Stimulated activated CD4-positive, alpha-beta T cell treated with anti-CD3 and anti-CD28 coated beads, Interleukin-1b, Interleukin-23, amount 100 ng/mL, for 4 hours (primary cell): ENCODE results near the gene CACNA1F.

Source experiments
- DNase-seq, 2 donors: peaks; one replicate each; pipeline ENCODE4 v3.0.0-alpha.2; 2020; ENCODE audit warnings: low read depth in 2 of 2

CACNA1F gene

DNA sequence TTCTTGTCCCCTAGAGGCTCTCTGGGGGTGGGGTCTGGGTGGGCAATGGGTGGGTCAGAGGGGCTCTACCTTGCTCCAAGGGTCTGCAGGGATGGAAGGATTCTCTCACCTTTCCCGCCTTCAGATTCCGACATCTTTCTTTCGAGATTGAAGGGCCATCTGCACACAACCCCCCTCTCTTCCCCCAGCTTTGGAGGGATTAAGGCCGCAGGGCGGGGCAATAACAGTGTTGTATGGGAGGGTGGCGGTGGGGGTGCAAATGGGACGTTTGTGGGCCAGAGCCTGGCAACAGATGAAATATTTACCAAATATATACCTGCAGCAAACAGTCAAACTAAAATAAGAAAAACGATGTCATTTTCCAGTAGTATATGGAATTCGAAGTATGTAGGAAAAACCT, at the start of gene CACNA1F:
CACNA1F (minus strand) TSS at position 165 of the 400 bp plus-strand sequence; CDS start at position 134, 31 bp downstream.
- DNase-seq, result no peak

DNA sequence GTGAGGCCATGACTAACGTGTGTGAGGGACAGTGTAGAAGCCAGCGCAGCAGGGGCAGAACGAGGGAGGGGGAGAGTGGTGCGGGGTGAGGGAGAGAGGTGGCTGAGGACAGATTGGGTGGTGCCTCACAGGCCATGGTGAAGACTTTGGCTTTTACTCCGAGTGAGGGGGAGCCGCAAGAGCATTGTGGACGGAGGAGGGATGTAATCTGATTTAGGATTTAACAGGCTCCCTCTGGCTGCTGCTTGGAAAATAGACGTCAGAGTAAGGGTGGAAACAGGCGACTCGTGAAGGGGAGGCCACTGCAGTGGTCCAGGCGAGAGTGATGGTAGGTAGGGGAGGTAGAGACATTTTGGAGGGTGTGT, 49.5 kb upstream of the CACNA1F start:
- DNase-seq, result no peak

DNA sequence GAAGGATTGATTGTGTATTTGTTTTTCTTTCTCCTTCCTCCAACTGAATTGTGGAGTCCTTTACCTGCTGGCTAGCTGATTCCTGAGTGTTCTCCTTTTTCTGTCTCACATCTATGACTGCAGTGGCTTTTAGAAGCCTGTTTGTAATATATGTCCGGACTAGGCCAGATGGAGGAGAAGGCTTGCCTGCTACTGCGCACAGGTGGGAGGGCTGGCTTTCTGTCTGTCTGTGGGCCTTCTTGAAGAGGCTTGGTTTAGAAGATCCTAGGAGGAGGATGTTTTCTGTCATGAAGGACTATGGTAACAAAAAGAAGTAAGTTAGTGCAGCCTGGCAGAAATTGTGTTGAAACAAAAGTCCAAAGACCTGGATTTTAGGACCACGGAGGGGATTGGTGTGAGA, 44.9 kb upstream of the CACNA1F start:
- no peak for DNase-seq

DNA sequence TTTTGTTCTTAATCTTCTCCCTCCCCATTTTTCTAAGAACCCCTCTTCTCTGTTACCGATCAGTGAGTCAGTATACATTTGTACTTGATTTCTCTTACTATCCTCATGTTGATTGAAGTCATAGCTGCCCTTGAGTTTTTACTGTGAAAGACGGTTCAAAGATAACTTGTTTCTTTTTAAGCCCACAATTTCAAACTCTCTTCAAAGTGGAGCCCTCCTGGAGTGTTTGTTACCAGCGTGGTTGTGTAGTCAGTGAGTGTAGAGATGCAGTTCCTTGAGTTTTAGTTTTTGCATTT, 44.3 kb upstream of the CACNA1F start:
- no peak for DNase-seq

DNA sequence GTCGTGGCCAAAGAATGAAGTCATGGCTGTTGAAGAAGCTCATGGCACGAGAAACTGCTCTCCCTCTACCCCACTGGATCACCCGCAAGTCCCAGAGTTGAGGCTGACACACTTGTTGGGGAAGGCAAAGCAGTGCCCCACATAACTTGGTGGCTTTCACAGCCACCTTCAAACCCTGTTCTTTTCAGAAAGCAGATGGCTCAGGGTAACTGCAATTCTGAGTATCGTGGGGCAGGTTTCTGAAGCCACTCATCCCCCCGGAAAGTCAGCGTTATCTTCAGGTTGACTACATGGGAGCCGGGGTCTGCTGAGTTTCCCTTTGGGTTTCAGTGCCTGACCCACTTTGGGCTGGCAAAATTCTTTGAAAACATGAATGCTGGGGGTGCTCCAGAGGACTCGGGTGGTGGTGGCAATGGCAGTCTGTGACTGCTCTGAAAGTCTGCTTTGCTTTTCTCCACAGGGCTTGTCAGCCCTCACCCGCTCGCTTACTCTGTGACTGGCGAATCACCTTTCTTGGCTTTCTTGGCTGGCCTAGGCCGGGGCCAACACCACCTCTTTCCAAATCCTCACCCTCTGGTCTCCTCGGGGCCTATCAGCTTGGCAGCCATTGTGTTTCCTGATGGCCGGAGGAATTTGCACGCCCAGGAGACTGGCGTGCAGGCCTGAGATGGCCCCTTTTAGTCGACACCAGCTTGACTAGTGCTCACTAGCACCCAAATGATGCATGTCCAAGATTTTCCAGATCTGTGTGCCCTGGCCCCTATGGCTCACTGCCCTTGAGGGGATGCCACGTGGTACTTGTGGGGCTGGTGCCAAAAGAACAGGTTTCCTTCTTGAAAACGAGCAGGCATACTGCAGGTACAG, 43.8 kb upstream of the CACNA1F start:
- DNase-seq, result no peak

DNA sequence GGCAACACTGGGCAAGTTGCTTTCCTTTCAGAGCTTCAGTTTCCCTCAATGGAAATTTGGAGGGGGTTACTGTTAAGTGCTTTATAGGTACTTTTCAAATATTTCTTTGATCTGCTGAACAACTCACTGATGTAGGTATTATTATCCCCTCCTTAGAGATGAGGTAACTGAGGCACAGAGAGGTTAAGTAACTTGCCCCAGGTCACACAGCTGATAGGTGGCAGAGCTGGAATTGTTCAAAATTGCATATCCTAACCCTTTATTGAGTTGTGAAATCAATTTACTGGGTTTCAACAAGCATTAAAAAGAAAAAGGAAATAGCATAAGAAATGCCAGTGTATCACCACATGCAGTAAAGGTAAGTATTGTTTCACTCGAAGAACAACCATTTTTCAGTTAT, 43.1 kb upstream of the CACNA1F start:
- DNase-seq, result no peak

DNA sequence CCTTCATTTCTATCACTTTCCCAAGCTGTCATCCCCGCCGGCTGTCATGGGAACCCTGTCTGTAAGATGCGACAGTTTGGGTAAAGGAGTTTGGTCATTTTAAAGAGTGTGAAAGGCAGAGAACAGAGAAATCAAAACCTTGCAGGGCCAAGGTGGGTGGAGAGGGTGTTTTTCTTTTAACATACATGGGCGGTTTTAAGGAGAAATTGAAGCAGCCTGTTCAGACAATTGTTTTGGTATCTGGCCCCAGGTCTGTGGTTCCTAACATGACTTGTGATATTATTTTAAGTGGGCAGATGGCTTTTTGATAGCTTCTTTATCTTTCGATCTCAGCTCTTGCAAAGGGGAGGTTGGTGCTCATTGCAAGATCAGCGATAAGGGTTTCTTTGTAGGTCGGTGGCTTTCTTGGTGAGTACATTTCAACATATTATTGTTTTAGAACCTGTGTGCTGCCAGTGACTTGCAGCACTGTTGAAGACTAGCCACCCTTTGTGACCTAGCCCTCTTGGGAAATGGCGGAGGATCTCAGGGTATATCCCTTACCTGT, 40.1 kb upstream of the CACNA1F start:
- DNase-seq, result no peak

DNA sequence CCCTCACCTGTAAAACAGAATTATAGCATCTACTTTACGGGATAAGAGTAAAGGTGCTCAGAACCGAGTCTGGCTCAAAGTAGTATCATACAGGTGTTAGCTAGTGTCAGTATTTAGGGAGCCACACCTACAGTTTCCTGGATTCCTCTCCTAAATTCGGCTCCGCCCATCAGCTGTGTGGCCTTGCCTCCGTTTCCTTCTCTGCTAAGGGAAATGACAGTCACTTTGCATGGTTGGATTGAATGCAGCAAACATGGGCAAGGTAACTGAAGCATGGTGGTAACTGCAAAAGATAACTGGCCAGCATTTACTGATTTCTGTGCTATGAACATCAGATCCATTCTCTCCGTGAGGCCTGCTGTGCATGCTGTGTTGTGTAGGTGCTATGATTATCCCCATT, 39.3 kb upstream of the CACNA1F start:
- DNase-seq, result no peak

DNA sequence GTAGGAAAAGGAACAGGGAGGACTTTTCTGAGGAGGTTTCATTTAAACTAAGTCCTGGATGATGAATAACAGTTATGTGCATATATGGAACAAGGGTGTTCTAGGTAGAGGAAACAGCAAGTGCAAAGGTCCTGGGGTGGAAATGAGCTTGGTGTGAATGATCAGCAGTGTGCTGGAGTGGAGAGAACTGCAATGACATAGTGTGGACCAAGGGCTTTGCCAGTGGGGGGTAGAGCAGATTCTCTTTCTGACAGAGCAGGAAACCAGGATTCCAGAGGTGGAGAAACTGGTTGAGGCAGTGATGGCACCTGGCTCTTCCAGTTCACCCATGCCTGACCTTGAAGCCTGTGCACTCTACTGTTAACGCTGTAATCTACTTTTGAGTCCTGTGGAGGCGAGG, 38.2 kb upstream of the CACNA1F start:
- no peak for DNase-seq

DNA sequence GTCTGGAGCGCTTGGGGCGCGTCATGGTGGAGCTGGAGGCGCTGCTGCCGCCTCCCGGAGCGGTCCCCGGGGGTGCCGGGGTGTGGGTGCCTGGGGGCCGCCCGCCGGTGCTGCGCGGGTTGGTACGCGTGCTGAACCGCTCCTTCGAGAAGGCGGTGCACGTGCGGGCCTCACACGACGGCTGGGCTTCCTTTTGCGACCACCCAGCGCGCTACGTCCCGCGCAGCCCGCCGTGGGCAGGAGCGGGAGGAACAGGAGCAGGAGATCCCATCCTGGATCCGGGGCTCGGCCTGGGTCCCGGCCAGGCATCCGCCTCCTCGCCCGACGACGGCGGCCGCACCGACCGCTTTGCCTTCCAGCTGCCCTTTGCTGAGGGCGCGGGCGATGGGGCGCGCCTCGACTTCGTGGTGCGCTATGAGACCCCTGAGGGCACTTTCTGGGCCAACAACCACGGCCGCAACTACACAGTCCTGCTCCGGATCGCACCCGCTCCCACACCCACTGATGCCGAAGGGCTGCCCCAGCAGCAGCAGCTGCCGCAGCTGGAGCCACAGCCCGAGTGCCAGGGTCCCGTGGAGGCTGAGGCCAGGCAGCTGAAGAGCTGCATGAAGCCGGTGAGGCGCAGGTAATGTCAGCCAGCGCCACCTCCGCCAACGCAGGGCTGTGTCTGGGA, 37.2 kb upstream of the CACNA1F start:
- DNase-seq, result no peak

DNA sequence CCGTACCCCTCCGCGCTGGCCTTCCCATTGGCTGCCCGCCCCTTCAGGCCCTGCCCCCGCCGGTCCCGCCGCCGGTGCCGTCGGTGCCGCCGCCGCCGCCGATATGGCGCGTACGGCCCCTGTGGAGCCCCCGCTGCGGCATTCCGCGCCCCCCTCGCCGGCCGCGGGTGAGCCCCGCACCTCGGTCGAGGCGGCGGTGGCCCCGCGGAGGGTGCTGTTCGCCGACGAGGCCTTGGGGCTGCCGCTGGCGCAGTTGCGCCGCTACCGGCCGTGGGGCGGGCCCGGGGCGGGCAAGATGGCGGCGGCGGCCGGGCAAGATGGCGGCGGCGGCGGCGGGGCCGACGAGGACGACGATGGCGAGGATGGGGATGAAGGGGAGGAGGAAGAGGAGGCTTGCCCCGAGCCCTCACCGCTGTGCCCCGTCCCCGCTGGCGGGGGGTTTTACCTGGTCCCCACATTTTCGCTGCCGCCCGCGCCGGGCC, 36.7 kb upstream of the CACNA1F start, which contains the start of gene PPP1R3F:
PPP1R3F (plus strand) TSS at position 27 of the 482 bp plus-strand sequence; CDS start at position 104, 77 bp downstream.
- peak in 1 of 2 donors; percentile 29 for DNase-seq

DNA sequence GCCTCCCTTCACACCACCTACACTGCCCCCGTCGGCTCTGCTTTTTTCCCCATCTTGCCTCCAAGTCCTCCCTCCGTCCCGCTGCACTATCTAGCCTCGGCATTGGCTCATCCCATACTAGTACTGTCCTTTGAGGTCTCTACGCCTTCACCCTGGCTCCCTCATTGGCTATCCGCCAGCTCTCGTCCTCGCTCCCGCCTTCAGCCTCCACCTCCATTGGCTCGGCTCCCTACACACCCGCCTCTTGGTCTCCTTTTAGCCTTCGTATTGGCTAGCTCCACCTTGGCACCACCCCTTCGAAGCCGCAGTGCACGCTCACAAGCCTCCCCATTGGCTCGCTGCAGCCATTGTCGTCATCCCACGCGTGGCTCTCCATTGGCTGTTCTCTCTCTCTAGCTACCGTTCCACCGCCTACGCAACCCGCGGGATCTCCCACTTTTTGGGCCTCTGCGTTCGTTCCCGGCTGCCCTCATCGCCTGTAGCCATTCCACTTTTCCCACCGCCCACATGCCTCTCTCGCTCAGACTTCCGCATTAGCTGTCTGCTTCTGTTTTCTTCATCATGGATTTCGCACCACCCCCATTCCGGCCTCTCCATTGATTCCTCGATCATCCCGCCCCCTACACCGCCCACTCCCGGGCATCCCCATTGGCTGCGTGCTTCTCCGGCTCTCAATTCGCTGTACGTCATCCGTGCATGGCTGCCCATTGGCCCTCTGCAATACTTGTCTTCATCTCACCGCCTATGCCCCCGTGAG, 36.0 kb upstream of the CACNA1F start:
- DNase-seq, result peak; percentile 85 to 88

DNA sequence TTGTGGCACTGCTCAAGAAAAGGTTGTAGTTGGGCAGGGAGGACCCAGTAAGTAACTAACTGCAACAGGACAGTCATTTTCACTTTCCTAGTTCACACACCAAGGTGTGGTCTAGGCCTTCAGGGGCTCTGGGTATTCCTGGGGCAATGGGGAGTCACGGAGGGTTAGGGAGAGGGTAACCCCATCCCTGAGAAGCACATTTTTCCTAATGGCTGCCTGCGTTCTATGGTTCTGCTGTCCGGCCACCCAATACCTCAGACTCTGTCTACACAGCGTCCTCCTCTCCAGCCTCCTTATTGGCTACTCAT, 35.5 kb upstream of the CACNA1F start:
- no peak for DNase-seq

DNA sequence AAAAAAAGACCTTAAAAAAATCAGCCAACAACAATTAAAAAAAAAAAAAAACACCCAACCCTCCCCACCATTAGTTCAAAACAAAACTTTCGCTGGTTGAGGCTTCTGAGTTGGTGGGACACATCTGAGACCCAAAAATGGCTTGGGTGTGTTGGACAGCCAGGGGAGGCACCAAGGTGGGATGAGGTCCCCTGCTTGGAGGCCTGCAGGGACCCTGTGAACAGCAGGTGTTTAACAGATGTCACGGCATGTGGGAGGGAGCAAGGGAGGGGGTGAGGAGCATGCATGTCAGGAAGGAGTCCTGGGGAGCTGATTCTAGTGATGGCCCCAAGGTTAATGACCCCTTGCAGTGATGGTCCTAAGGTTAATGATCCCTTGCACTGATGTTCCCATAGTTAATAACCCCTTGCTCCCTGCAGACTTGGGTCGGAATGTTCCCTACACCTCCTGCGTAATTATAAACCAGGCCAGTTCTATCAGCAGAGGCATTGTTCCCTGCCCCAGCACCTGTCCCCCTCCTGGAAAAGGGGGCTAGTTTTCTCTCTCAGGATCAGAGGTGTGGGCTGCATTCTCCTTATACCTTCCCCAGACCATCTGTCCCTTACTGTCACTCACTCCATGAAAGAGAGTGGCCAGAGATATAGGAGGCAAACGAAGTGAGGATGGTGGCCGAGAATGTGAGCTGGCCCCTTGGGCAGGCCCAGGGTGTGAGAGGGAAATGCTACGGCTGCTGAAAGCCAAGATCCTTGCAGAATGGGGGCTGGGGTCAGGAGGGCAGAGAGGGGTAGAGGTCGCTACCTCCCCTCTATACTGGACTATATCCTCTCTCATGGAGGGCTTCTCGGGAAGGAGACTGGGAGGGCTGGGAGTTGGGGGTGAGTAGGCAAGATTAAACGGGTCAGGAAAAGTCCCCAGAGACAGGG, 33.6 kb upstream of the CACNA1F start:
- DNase-seq, result no peak

DNA sequence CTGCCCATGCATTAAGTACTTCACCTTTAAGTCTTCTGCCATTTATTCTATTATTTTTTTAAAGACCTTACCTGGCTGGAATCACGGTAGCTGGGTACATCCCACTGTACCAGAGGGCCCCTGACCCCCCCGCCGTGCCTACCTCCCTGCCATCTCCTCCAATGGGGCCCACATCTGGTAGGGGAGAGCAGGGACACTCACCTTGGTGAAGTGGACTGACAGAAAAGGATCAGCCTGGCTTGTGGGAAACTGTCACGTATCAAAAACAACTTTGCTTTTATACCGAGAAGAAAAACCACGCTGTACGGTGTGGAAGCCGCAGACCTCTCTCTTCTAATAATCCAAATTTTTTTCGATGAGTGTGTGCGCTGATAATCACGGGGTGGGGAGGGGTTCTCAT, 31.3 kb upstream of the CACNA1F start, which contains the start of gene FOXP3:
FOXP3 (minus strand) TSS at position 251 of the 400 bp plus-strand sequence. CDS start 6,205 bp downstream, outside the sequence.
- DNase-seq, result no peak

DNA sequence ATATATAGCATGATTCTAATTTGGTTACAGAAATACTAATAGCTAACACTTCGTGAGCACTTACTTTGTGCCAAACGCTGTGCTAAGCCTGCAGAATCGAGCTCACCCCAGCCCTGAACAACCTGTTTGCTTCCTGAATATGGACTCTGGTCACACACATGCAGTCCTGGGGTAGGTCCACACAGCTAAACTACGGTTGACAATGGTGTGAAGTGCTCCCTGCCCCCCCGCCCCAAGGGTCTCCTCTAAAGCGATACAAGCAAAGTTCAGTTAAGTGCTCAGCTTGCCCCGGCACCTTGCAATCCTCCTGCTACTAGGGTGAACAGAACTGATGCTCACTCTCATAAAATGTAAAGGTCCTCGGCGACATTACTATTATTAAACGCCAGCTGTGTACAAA, 30.5 kb upstream of the CACNA1F start:
- no peak for DNase-seq

DNA sequence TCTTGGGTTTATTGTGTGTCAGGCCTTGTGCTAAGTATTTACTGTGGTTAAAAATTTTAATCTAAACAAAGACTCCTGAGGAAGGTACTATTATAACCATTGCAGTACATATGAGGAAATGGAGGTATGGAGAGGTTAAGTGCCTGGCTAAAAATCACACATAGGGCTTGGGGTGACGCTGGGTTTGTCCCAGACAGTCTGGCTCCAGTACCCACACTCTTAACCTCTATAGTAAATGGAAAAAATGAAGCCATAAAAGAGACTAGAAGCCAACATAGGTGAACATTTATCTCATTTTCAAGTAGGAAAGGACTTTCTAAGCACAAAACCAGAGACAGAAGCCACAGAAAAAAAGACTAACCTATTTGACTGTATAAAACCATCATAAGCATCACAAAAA, 29.5 kb upstream of the CACNA1F start:
- DNase-seq, result no peak

DNA sequence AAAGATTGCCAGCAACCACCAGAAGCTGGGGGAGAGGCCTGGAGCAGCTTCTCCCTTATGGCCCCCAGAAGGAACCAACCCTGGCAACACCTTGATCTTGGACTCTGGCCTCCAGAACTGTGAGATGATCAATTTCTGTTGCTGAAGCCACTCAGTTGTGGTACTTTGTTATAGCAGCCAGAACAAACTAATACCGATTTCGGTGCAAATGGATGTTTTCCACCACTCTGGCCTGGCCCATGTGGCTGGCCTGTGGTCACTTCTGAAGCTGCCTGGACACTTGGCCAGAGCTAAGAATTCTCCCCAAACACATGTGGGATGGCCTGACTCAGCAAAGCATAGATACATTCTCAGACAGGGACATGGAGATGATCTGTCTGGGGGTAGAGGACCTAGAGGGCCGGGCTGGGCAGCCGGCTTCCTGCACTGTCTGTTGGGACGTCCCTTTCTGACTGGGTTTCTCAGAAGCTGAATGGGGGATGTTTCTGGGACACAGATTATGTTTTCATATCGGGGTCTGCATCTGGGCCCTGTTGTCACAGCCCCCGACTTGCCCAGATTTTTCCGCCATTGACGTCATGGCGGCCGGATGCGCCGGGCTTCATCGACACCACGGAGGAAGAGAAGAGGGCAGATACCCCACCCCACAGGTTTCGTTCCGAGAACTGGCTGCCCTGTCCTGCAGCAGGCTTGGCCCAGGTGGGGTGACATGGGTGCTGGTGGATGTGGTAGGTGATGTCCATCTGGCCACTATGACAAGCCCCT, 27.3 kb upstream of the CACNA1F start:
- no peak for DNase-seq

DNA sequence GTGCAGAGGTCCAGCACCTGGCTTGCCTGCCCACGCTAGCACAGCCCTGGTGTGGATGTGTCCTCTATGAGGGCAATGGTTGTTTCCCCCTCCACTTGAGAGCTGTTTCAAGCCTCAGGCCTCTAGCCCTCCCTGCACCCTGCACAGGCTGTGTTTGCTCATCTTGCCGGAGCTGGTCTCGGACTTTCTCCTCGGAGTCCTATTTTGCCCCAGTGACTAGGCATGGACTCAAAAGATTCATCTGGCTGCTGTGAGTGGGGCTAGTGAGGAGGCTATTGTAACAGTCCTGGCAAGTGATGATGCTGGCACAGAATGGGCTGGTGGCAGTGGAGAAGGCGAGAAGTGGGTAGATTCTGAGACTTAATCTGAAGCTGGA, 25.6 kb upstream of the CACNA1F start:
- no peak for DNase-seq
